Ishikawa (cell line): ENCODE results near the gene GALNT10.

Experiments used
- CREB1 ChIP-seq: IDR thresholded peaks from 2 replicates; pipeline ENCODE4 v1.6.1; 2012; ENCODE audit warnings: low read depth
- EP300 ChIP-seq: IDR thresholded peaks from 2 replicates; pipeline ENCODE4 v1.6.1; 2012; ENCODE audit warnings: borderline replicate concordance

GRCh38 chr5:154236011-154236410 is 45.5 kb downstream of the GALNT10 start:
- TF ChIP-seq CREB1 (no peak), EP300 (no peak)
